K562 (cell line): ENCODE results near the gene CYP4F12. TPM values are rescaled to one million over a fixed set of nuclear protein-coding genes. Genes with fewer than 3 reads are reported as not detected.
A peak's percentile ranks its signal among the peaks of the same experiment; 100 is the strongest.

Experiments used
- BRD9 ChIP-seq: fragments of 450-650 bp; IDR thresholded peaks from 2 replicates; pipeline ENCODE4 v1.6.1; 2018; ENCODE audit warnings: low read depth; ENCODE audit not compliant: partially characterized antibody
- KLF16 ChIP-seq: IDR thresholded peaks from 2 replicates; pipeline ENCODE4 v1.6.1; 2016; ENCODE audit warnings: antibody characterized with exemption
- LEF1 ChIP-seq: fragments of 450-650 bp; IDR thresholded peaks from 2 replicates; pipeline ENCODE4 v1.6.1; 2016; ENCODE audit warnings: mild to moderate bottlenecking
- MAFK ChIP-seq: IDR thresholded peaks from 2 replicates; pipeline ENCODE4 v1.6.1; 2011; ENCODE audit warnings: low read length, improper control_type of control experiment
- NFIX ChIP-seq: fragments of 250-450 bp; sonication (Bioruptor Pico); IDR thresholded peaks from 2 replicates; pipeline ENCODE4 v1.4.0; 2020; ENCODE audit warnings: low read depth, mild to moderate bottlenecking, moderate library complexity
- NFRKB ChIP-seq: fragments of 450-650 bp; IDR thresholded peaks from 2 replicates; pipeline ENCODE4 v1.6.1; 2016; ENCODE audit warnings: low read depth
- PRDM10 ChIP-seq: fragments of 450-650 bp; IDR thresholded peaks from 2 replicates; pipeline ENCODE4 v1.6.1; 2018; ENCODE audit not compliant: partially characterized antibody
- REST ChIP-seq, 2 experiments: fragments of 450-650 bp; formaldehyde crosslinking in 1 of 2; IDR thresholded peaks; 2 replicates each; pipeline versions ENCODE4 v1.4.0 to v1.6.1; 2014 to 2020; ENCODE audit warnings: mild to moderate bottlenecking in 2 of 2, borderline replicate concordance in 1 of 2, low read depth in 1 of 2
- RUNX1 ChIP-seq: sonication (generic); IDR thresholded peaks from 2 replicates; pipeline ENCODE4 v1.6.1; 2016; ENCODE audit warnings: antibody characterized with exemption, low read depth
- TFAP4 ChIP-seq: sonication (generic); formaldehyde crosslinking; IDR thresholded peaks from 2 replicates; pipeline ENCODE4 v1.8.0; 2022; ENCODE audit warnings: missing genetic modification reagents, mild to moderate bottlenecking, moderate library complexity, borderline replicate concordance
- ZHX1 ChIP-seq: fragments of 150-350 bp; conservative IDR thresholded peaks from 2 replicates; pipeline ENCODE4 v1.6.1; 2014; ENCODE audit warnings: low read length
- polyA plus RNA-seq, 8 experiments: library from polyadenylated mRNA; depleted of rRNA in 4 of 8; stranded (reverse) in 5 of 8; unstranded in 3 of 8; fragments of >200 nt; fragmentation: Nextera tagmentation in 2 of 8; fragmentation: Illumina TruSeq in 1 of 8; extraction: Ambion mirVana in 2 of 8; extraction: Trizol in 1 of 8; gene quantifications; 2 replicates each; pipeline versions ENCODE4 v1.2.1 to v1.2.3, GENCODE V29; 2011 to 2014; ENCODE audit warnings: inconsistent platforms in 1 of 8, missing spikeins in 1 of 8
- total RNA-seq, 7 experiments: library from RNA; depleted of rRNA in 6 of 7; stranded (reverse); fragments of >200 nt in 6 of 7; fragmentation: Illumina TruSeq in 2 of 7; extraction: Trizol in 2 of 7; gene quantifications; 2 replicates each; pipeline versions ENCODE4 v1.2.1 to v1.2.3, GENCODE V29; 2011 to 2021; ENCODE audit warnings: low replicate concordance in 1 of 7

Gene CYP4F12
- total and polyA plus RNA-seq, 9 of the 15 experiments (the other 6 are each of a cell fraction or from before 2014, with no cell fraction given): not detected

- TF ChIP-seq ZHX1 (no peak), BRD9 (no peak), RUNX1 (no peak), REST (IDR thresholded peaks at IDR 0.05; ENCODE audit: borderline replicate concordance) (peak; percentile 59), REST (CRISPR knock-in tag; IDR thresholded peaks at IDR 0.05; ENCODE audit: low read depth) (no peak), MAFK (peak; percentile 75), TFAP4 (CRISPR knock-in tag) (peak; percentile 98), NFIX (CRISPR knock-in tag) (no peak), LEF1 (no peak), PRDM10 (no peak), KLF16 (peak; percentile 59; the same call in 1 of the 2 replicates), NFRKB (no peak)
- TF ChIP-seq, all 486 proteins: peak for 30
Measured at GRCh38 chr19:15640294-15640903, 32.5 kb upstream of the CYP4F12 start, which contains the start of gene CYP4F3 (continued).
